ENCODE results near the gene CRNKL1.

GRCh38 chr20:19987046-19987445 lies 65.2 kb downstream of the CRNKL1 start:
- TF ChIP-seq POLR2A (IDR thresholded peaks at IDR 0.05; ENCODE audit: low read depth, low read length) (no peak), CEBPB (IDR thresholded peaks at IDR 0.05; ENCODE audit: low read depth, low read length) (no peak), BHLHE40 (IDR thresholded peaks at IDR 0.05; ENCODE audit: low read depth, low read length) (no peak), SMC3 (IDR thresholded peaks at IDR 0.05; ENCODE audit: low read depth, low read length) (no peak), CHD1 (IDR thresholded peaks at IDR 0.05; ENCODE audit: low read depth, low read length) (no peak), RFX5 (IDR thresholded peaks at IDR 0.05; ENCODE audit: low read depth, low read length) (no peak), CTCF (conservative IDR thresholded peaks at IDR 0.05; ENCODE audit: low read depth, low read length) (no peak), MAFK (IDR thresholded peaks at IDR 0.05; ENCODE audit: low read depth, low read length) (no peak), RAD21 (IDR thresholded peaks at IDR 0.05; ENCODE audit: low read length) (no peak), MXI1 (IDR thresholded peaks at IDR 0.05; ENCODE audit: borderline replicate concordance, low read depth, low read length) (no peak), FOS (IDR thresholded peaks at IDR 0.05; ENCODE audit: low read depth, low read length) (no peak), USF2 (IDR thresholded peaks at IDR 0.05; ENCODE audit: low read depth, low read length) (no peak)
